CD4-positive, alpha-beta T cell (primary cell): ENCODE results near the gene GULP1. TPM values are rescaled to one million over a fixed set of nuclear protein-coding genes. Genes with fewer than 3 reads are reported as not detected.

Experiments used
- ATAC-seq: fragments of 200-7000 bp; cut with Tn5 transposase; one replicate; pipeline ENCODE4 v1.10.0; 2022; ENCODE audit warnings: mild to moderate bottlenecking; ENCODE audit not compliant: poor library complexity
- CTCF ChIA-PET: fragments of 350-600 bp; sonication (Branson Sonifier 250); formaldehyde crosslinking; loops from one replicate; lab custom pipeline; 2021; ENCODE audit warnings: antibody characterized with exemption, inconsistent platforms; lab: Charles Lee
- POLR2A ChIA-PET: fragments of 350-600 bp; sonication (Branson Sonifier 250); formaldehyde crosslinking; loops from one replicate; lab custom pipeline; 2021; ENCODE audit warnings: antibody characterized with exemption, inconsistent platforms; lab: Charles Lee
- DNase-seq, 14 experiments: peaks; one replicate each; pipeline ENCODE4 v3.0.0-alpha.2; 2013 to 2020; ENCODE audit warnings: mixed read lengths in 2 of 14
- H3K27ac ChIP-seq, 2 donors: one replicate each; pipeline versions ENCODE4 v1.5.1 to v1.7.0; 2013; ENCODE audit warnings: low read length in 2 of 2, low read depth in 1 of 2, mild to moderate bottlenecking in 1 of 2
- H3K27me3 ChIP-seq, 2 experiments: 1 replicate in 1 of 2; 2 replicates in 1 of 2; pipeline versions ENCODE4 v1.6.1 to v1.7.0; 2013; ENCODE audit warnings: low read length in 2 of 2, control low read depth in 1 of 2, mild to moderate bottlenecking in 1 of 2, moderate library complexity in 1 of 2; ENCODE audit not compliant: insufficient read depth in 2 of 2, control insufficient read depth in 1 of 2
- H3K36me3 ChIP-seq: one replicate; pipeline ENCODE4 v1.6.1; 2013; ENCODE audit warnings: low read length, control low read depth; ENCODE audit not compliant: insufficient read depth
- H3K4me1 ChIP-seq: one replicate; pipeline ENCODE4 v1.6.1; 2013; ENCODE audit warnings: low read length, control low read depth; ENCODE audit not compliant: insufficient read depth
- H3K4me3 ChIP-seq: one replicate; pipeline ENCODE4 v1.5.1; 2013; ENCODE audit warnings: mild to moderate bottlenecking, low read length, moderate library complexity
- H3K9me3 ChIP-seq, 2 experiments: 1 replicate in 1 of 2; 2 replicates in 1 of 2; pipeline versions ENCODE4 v1.6.1 to v1.7.0; 2013; ENCODE audit warnings: low read length in 2 of 2, mild to moderate bottlenecking in 2 of 2, control low read depth in 1 of 2, moderate library complexity in 1 of 2; ENCODE audit not compliant: control insufficient read depth in 1 of 2, insufficient read depth in 1 of 2
- H3K27ac Mint-ChIP-seq: one replicate; pipeline ENCODE4 v1.8.0; 2020; ENCODE audit warnings: mixed read lengths
- H3K27me3 Mint-ChIP-seq: one replicate; pipeline ENCODE4 v1.8.0; 2021; ENCODE audit warnings: mixed read lengths
- H3K36me3 Mint-ChIP-seq: one replicate; pipeline ENCODE4 v1.8.0; 2021; ENCODE audit warnings: low read depth, mixed read lengths
- H3K4me1 Mint-ChIP-seq: one replicate; pipeline ENCODE4 v1.8.0; 2021; ENCODE audit warnings: low read depth, mixed read lengths
- H3K4me3 Mint-ChIP-seq: one replicate; pipeline ENCODE4 v1.8.0; 2020; ENCODE audit warnings: mild to moderate bottlenecking, mixed read lengths
- H3K9me3 Mint-ChIP-seq: one replicate; pipeline ENCODE4 v1.8.0; 2020; ENCODE audit warnings: mixed read lengths
- CTCF ChIP-seq: fragments of 200-600 bp; IDR thresholded peaks from one replicate; pipeline ENCODE4 v1.8.0; 2022; ENCODE audit warnings: antibody characterized with exemption, mild to moderate bottlenecking
- intact Hi-C, 2 experiments: fragments of 100-400 bp; cut with DNase I in 1 of 2; cut with micrococcal nuclease in 1 of 2; formaldehyde crosslinking; loops; one replicate each; pipeline versions ENCODE4 v1.15.1 to v1.9.0; 2023 to 2025; cut with DNase I, micrococcal nuclease
- total RNA-seq, 174 experiments: library from RNA in 2 of 174; stranded (reverse) in 2 of 174; gene quantifications; one replicate each; pipeline ENCODE4 v1.2.3 and lab custom pipeline; 2021 to 2026

The GULP1 gene
- total RNA-seq, 2 experiments from 2014 or later, result not detected

- Mint-ChIP-seq H3K27me3 (no peaks in the 10 kb centered on the region), H3K36me3 (no peaks in the 10 kb centered on the region), H3K27ac (no peak overlapping the region), H3K4me1 (no peaks in the 10 kb centered on the region), H3K9me3 (no peaks in the 10 kb centered on the region), H3K4me3 (no peak overlapping the region)
- no peak overlapping the region for H3K4me3 ChIP-seq
- DNase-seq (no peak), ATAC-seq (no peak)
- intact Hi-C loops, result no loop called here
- H3K9me3 ChIP-seq, result peaks cover 0 to 5% of the 10 kb centered on the region in 2 experiments
- POLR2A ChIA-PET, result no interaction called here
- H3K27ac ChIP-seq, result no peak overlapping the region
- H3K27me3 ChIP-seq, result no peaks in the 10 kb centered on the region
- no peaks in the 10 kb centered on the region for H3K4me1 ChIP-seq
- H3K36me3 ChIP-seq, result no peaks in the 10 kb centered on the region
- CTCF ChIA-PET, result no interaction called here
- TF ChIP-seq CTCF, result no peak
Observed at GRCh38 chr2:188450732-188451483, 159.2 kb downstream of the GULP1 start.

GRCh38 chr2:188452084-188452483 is 160.4 kb downstream of the GULP1 start:
- Histone ChIP-seq H3K4me3 (no peak overlapping the region), H3K27me3 (no peaks in the 10 kb centered on the region), H3K36me3 (no peaks in the 10 kb centered on the region), H3K9me3 (peaks cover 0 to 8% of the 10 kb centered on the region in 2 experiments), H3K4me1 (no peaks in the 10 kb centered on the region), H3K27ac (no peak overlapping the region)
- Mint-ChIP-seq H3K4me3 (no peak overlapping the region), H3K9me3 (no peaks in the 10 kb centered on the region), H3K36me3 (no peaks in the 10 kb centered on the region), H3K27ac (no peak overlapping the region), H3K4me1 (no peaks in the 10 kb centered on the region), H3K27me3 (no peaks in the 10 kb centered on the region)
- no peak for ATAC-seq
- intact Hi-C loops, result no loop called here
- no peak for DNase-seq
- TF ChIP-seq CTCF, result no peak
- CTCF ChIA-PET, result no interaction called here
- POLR2A ChIA-PET, result no interaction called here

- no peak for TF ChIP-seq CTCF
- no peaks in the 10 kb centered on the region for H3K36me3 Mint-ChIP-seq
- ChIA-PET CTCF (no interaction called here), POLR2A (no interaction called here)
- DNase-seq, result no peak
- intact Hi-C loops, result no loop called here
- ATAC-seq, result no peak
- no peaks in the 10 kb centered on the region for H3K4me1 Mint-ChIP-seq
- H3K4me3 Mint-ChIP-seq, result no peak overlapping the region
- H3K27me3 ChIP-seq, result no peaks in the 10 kb centered on the region
- no peaks in the 10 kb centered on the region for H3K9me3 Mint-ChIP-seq
- H3K27me3 Mint-ChIP-seq, result no peaks in the 10 kb centered on the region
- no peaks in the 10 kb centered on the region for H3K36me3 ChIP-seq
- no peak overlapping the region for H3K4me3 ChIP-seq
- no peak overlapping the region for H3K27ac Mint-ChIP-seq
- H3K4me1 ChIP-seq, result no peaks in the 10 kb centered on the region
- H3K9me3 ChIP-seq, result peaks cover 0 to 8% of the 10 kb centered on the region in 2 experiments
- no peak overlapping the region for H3K27ac ChIP-seq
Observed at GRCh38 chr2:188456114-188456909, 164.6 kb downstream of the GULP1 start.
